HepG2 (cell line): ENCODE data around the gene COL9A2. TPM values are rescaled to one million over a fixed set of nuclear protein-coding genes. Genes with fewer than 3 reads are reported as not detected.

Source experiments
- ARID4A ChIP-seq: sonication (generic); formaldehyde crosslinking; IDR thresholded peaks from 2 replicates; pipeline ENCODE4 v1.5.0; 2020; ENCODE audit warnings: mild to moderate bottlenecking, missing genetic modification reagents, borderline replicate concordance
- HIVEP1 ChIP-seq: sonication (generic); formaldehyde crosslinking; IDR thresholded peaks from 2 replicates; pipeline ENCODE4 v1.4.0; 2020; ENCODE audit warnings: mild to moderate bottlenecking, missing genetic modification reagents
- IRF9 ChIP-seq: sonication (generic); formaldehyde crosslinking; IDR thresholded peaks from 2 replicates; pipeline ENCODE4 v1.8.0; 2022; ENCODE audit warnings: missing genetic modification reagents, mild to moderate bottlenecking, borderline replicate concordance
- NR2F6 ChIP-seq, 2 experiments: IDR thresholded peaks; 2 replicates each; pipeline ENCODE4 v1.6.1; 2016; ENCODE audit warnings: antibody characterized with exemption in 1 of 2, mild to moderate bottlenecking in 1 of 2
- RERE ChIP-seq: IDR thresholded peaks from 2 replicates; pipeline ENCODE4 v1.6.1; 2016; ENCODE audit warnings: low read depth, missing genetic modification reagents, missing compliant biosample characterization
- SATB2 ChIP-seq: sonication (generic); formaldehyde crosslinking; IDR thresholded peaks from 2 replicates; pipeline ENCODE4 v1.5.0; 2020; ENCODE audit warnings: missing genetic modification reagents
- SIN3A ChIP-seq: IDR thresholded peaks from 2 replicates; pipeline ENCODE4 v1.6.1; 2011; ENCODE audit warnings: low read depth, mild to moderate bottlenecking, control low read depth, low read length, borderline replicate concordance
- SNAPC4 ChIP-seq: sonication (generic); formaldehyde crosslinking; IDR thresholded peaks from 2 replicates; pipeline ENCODE4 v1.4.0; 2020; ENCODE audit warnings: mild to moderate bottlenecking, missing genetic modification reagents
- SP4 ChIP-seq: sonication (generic); formaldehyde crosslinking; IDR thresholded peaks from 2 replicates; pipeline ENCODE4 v1.8.1; 2023; ENCODE audit warnings: mild to moderate bottlenecking, missing genetic modification reagents
- ZFX ChIP-seq: sonication (generic); formaldehyde crosslinking; IDR thresholded peaks from 2 replicates; pipeline ENCODE4 v1.4.0; 2020; ENCODE audit warnings: mild to moderate bottlenecking, low read depth, missing genetic modification reagents, moderate library complexity
- ZNF605 ChIP-seq: sonication (generic); formaldehyde crosslinking; IDR thresholded peaks from 2 replicates; pipeline ENCODE4 v1.8.0; 2022; ENCODE audit warnings: mild to moderate bottlenecking, missing genetic modification reagents
- polyA plus RNA-seq, 8 experiments: library from polyadenylated mRNA; depleted of rRNA in 3 of 8; stranded (reverse) in 7 of 8; unstranded in 1 of 8; fragments of >200 nt; fragmentation: Illumina TruSeq in 4 of 8; extraction: Trizol in 4 of 8; gene quantifications; 2 replicates each; pipeline versions ENCODE4 v1.2.1 to v1.2.3, GENCODE V29; 2011 to 2016; ENCODE audit warnings: low read depth in 4 of 8, missing spikeins in 1 of 8, mixed read lengths in 1 of 8; ENCODE audit not compliant: insufficient read depth in 1 of 8
- total RNA-seq, 5 experiments: library from RNA; depleted of rRNA; stranded (reverse); fragments of >200 nt; fragmentation: Illumina TruSeq; extraction: Trizol; gene quantifications; 2 replicates each; pipeline ENCODE4 v1.2.3, GENCODE V29; 2016; ENCODE audit warnings: low read depth in 1 of 5

COL9A2 gene
- total and polyA plus RNA-seq, 2 of the 13 experiments (the other 11 are each of a cell fraction or from before 2014, with no cell fraction given), result 20.2 to 26.9 TPM

DNA sequence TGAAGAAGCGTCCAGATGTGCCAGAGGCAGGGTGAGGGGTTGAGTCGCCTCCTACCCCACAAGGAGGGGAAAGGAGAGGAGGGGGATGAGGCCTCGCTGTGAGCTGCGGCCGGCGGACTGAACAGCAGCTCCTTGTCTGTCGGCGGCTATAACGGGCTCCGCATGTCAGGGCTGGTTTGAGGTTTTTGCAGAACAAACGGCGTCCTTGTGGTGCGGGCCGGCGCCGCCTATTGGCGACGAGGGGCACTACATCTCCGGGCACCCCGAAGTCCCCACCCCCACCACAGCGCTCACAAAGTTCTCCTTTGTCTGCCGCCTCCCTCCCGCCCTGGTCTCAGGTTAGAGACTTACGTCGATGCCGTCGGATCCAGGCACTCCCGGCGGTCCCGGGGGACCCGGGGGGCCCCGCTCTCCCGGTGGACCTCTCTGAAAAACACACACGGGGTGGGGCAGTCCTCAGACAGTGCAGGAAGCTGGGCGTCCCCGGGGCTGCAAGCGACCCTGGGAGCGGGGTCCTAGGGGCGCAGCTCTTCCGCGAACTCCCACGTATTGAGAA lies 1.8 kb downstream of the COL9A2 start (continued):
- TF ChIP-seq HIVEP1 (CRISPR knock-in tag) (peak; percentile 56; the same call in 1 of the 2 replicates), ZNF605 (CRISPR knock-in tag) (no peak; the same call in 1 of the 2 replicates), SATB2 (CRISPR knock-in tag) (no peak), SP4 (no peak), ZFX (CRISPR knock-in tag) (peak; percentile 73), ARID4A (peak; percentile 66; the same call in 1 of the 2 replicates), SIN3A (0 out of 2 replicates have a peak, but pooled peaks have one; percentile 40), SNAPC4 (0 out of 2 replicates have a peak, but pooled peaks have one; percentile 22), RERE (CRISPR knock-in tag) (no peak), IRF9 (no peak), NR2F6 (IDR thresholded peaks at IDR 0.05) (0 out of 2 replicates have a peak, but pooled peaks have one; percentile 9), NR2F6 (CRISPR knock-in tag; IDR thresholded peaks at IDR 0.05) (peak; percentile 47; the same call in 1 of the 2 replicates)
